ENCODE results near the gene DAPK2. TPM values are rescaled to one million over a fixed set of nuclear protein-coding genes. Genes with fewer than 3 reads are reported as not detected.

The DAPK2 gene
- total and polyA plus RNA-seq, 2 of the 4 experiments (the other 2 are of a cell fraction), result 0.34 to 0.36 TPM

- Histone ChIP-seq H3K14ac (replicated peaks; ENCODE audit: low read depth, low read length) (no peak overlapping the region), H4K91ac (ENCODE audit: insufficient read depth, low read depth, low read length) (no peak overlapping the region), H4K20me1 (ENCODE audit: insufficient read depth, low read length) (no peaks in the 10 kb centered on the region), H2BK15ac (ENCODE audit: low read depth, low read length) (no peak overlapping the region), H2BK5ac (ENCODE audit: low read depth, low read length, poor library complexity, severe bottlenecking) (no peak overlapping the region), H3K9me3 (ENCODE audit: control insufficient read depth, insufficient read depth, low read length) (no peaks in the 10 kb centered on the region), H2AFZ (replicated peaks; ENCODE audit: low read length, poor library complexity) (no peak overlapping the region), H3K56ac (ENCODE audit: extremely low read depth, insufficient read depth, low read length) (no peak overlapping the region), H3K79me1 (ENCODE audit: low read depth in 1 of 2, low read length in 2 of 2) (no peaks in the 10 kb centered on the region), H2AK9ac (replicated peaks; ENCODE audit: low read depth, low read length, poor library complexity) (no peak overlapping the region), H3K18ac (ENCODE audit: low read depth, low read length) (no peak overlapping the region), H3K9ac (ENCODE audit: low read depth, low read length) (no peak overlapping the region), H2BK20ac (ENCODE audit: low read depth, low read length) (no peak overlapping the region), H3K4me3 (ENCODE audit: insufficient read depth, low read depth, low read length) (no peak overlapping the region), H4K5ac (ENCODE audit: low read depth, low read length) (no peak overlapping the region), H3K27me3 (ENCODE audit: control insufficient read depth, insufficient read depth, low read length) (peaks cover 8% of the 10 kb centered on the region), H3K4ac (ENCODE audit: low read depth, low read length) (no peak overlapping the region), H3K23ac (ENCODE audit: low read depth, low read length) (no peak overlapping the region), H3K9me1 (ENCODE audit: insufficient read depth, low read length) (no peaks in the 10 kb centered on the region; the same call in none of the 2 replicates), H3K4me2 (ENCODE audit: low read depth, low read length) (no peak overlapping the region), H4K8ac (ENCODE audit: low read depth in 2 of 2, low read length in 2 of 2) (no peak overlapping the region), H2BK120ac (ENCODE audit: low read depth, low read length) (no peak overlapping the region), H3K27ac (ENCODE audit: insufficient read depth, low read length) (no peak overlapping the region), H3K4me1 (ENCODE audit: control insufficient read depth, insufficient read depth, low read length) (peaks cover 2% of the 10 kb centered on the region; the same call in 1 of the 2 replicates), H2AK5ac (ENCODE audit: low read depth, low read length) (no peak overlapping the region), H3K36me3 (ENCODE audit: control insufficient read depth, insufficient read depth, low read length) (no peaks in the 10 kb centered on the region)
- in situ Hi-C loops (cut with MboI; ENCODE audit: low sequenced_read_pairs), result no loop called here
- ChIA-PET POLR2A (ENCODE audit: unreplicated experiment) (no interaction called here), CTCF (no interaction called here)
- no peak for ATAC-seq (ENCODE audit: low read depth)
- peak; percentile 24 for DNase-seq
- intact Hi-C loops (cut with micrococcal nuclease), result no loop called here
- no TSS peak for BruUV-seq (replicated peaks)
- WGBS, 2 experiments (ENCODE audit: extremely low coverage in 2 of 2, insufficient read length in 1 of 2), result no CpG with 5 or more reads among the region's 5 CpGs
- no peak for TF ChIP-seq MAZ (IDR thresholded peaks at IDR 0.05; ENCODE audit: borderline replicate concordance, low read depth, low read length)
- TF ChIP-seq MAFK (IDR thresholded peaks at IDR 0.05; ENCODE audit: low read depth, low read length), result no peak
- no peak for TF ChIP-seq BHLHE40 (IDR thresholded peaks at IDR 0.05; ENCODE audit: low read depth, low read length)
- TF ChIP-seq SMC3 (IDR thresholded peaks at IDR 0.05; ENCODE audit: low read depth, low read length), result no peak
- TF ChIP-seq RFX5 (IDR thresholded peaks at IDR 0.05; ENCODE audit: low read depth, low read length), result no peak
- no peak for TF ChIP-seq USF2 (IDR thresholded peaks at IDR 0.05; ENCODE audit: low read depth, low read length)
- dilution Hi-C loops (cut with HindIII; ENCODE audit: low sequenced_read_pairs, unreplicated experiment), result no loop called here
These were observed 112.8 kb downstream of the DAPK2 start for GRCh38 chr15:63933522-63933921.
